Tibial nerve (tissue), 4 donors: ENCODE data around the gene ARHGEF1.

Source experiments
- EP300 ChIP-seq, 2 donors: sonication (generic); formaldehyde crosslinking; IDR thresholded peaks; one replicate each; pipeline ENCODE4 v1.6.1; 2017; ENCODE audit warnings: antibody characterized with exemption in 2 of 2, mild to moderate bottlenecking in 1 of 2
- POLR2A ChIP-seq, 2 donors: fragments of 450-650 bp; IDR thresholded peaks; one replicate each; pipeline ENCODE4 v1.6.1; 2017; ENCODE audit warnings: antibody characterized with exemption in 2 of 2, mild to moderate bottlenecking in 2 of 2, moderate library complexity in 2 of 2
- TF ChIP-seq, protein P1 (sequence below), 5 experiments: fragments of 200-600 bp in 3 of 5; fragments of 450-650 bp in 2 of 5; sonication (generic) in 3 of 5; IDR thresholded peaks; one replicate each; pipeline ENCODE4 v1.5.1; 2016 to 2019; ENCODE audit warnings: antibody characterized with exemption in 5 of 5, mild to moderate bottlenecking in 3 of 5, moderate library complexity in 2 of 5

DNA sequence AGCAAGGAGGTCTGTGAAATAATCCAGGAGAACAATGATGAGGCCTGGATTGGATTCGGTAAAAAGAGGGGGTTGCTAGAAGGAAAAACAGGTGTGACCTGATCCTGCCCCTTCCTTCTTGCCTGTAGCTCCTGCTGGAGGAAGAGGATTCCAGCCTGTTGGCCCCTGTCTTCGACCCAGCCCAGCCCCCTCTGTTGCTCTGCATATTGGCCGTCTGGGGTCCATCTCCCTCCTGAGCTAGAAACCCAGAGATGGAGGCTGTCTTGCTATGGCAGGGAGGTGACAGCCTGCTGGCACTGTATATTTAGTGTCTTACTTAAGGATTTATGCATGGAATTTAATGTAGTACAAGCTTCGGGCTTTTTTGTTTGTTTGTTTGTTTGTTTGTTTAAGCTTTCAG is 31.5 kb upstream of the ARHGEF1 start:
- TF ChIP-seq, protein P1, sequence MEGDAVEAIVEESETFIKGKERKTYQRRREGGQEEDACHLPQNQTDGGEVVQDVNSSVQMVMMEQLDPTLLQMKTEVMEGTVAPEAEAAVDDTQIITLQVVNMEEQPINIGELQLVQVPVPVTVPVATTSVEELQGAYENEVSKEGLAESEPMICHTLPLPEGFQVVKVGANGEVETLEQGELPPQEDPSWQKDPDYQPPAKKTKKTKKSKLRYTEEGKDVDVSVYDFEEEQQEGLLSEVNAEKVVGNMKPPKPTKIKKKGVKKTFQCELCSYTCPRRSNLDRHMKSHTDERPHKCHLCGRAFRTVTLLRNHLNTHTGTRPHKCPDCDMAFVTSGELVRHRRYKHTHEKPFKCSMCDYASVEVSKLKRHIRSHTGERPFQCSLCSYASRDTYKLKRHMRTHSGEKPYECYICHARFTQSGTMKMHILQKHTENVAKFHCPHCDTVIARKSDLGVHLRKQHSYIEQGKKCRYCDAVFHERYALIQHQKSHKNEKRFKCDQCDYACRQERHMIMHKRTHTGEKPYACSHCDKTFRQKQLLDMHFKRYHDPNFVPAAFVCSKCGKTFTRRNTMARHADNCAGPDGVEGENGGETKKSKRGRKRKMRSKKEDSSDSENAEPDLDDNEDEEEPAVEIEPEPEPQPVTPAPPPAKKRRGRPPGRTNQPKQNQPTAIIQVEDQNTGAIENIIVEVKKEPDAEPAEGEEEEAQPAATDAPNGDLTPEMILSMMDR (IDR thresholded peaks at IDR 0.05), result no peak
- no peak for TF ChIP-seq POLR2A (IDR thresholded peaks at IDR 0.05)
- TF ChIP-seq EP300 (IDR thresholded peaks at IDR 0.05), result no peak
